Right lobe of liver (tissue), 4 donors: Measurements from ENCODE around the gene PARVG.

Experiments
- POLR2A ChIP-seq: fragments of 450-650 bp; IDR thresholded peaks from one replicate; pipeline ENCODE4 v1.6.1; 2017; ENCODE audit warnings: antibody characterized with exemption, mild to moderate bottlenecking
- TF ChIP-seq, protein P1 (sequence below), 4 donors: fragments of 200-600 bp in 3 of 4; fragments of 450-650 bp in 1 of 4; IDR thresholded peaks; one replicate each; pipeline versions ENCODE4 v1.5.1 to v1.8.0; 2016 to 2022; ENCODE audit warnings: antibody characterized with exemption in 4 of 4, mild to moderate bottlenecking in 2 of 4
- donor health status: DM: no; HTN: no; CAD: no.
- donor health status: DM: no; HTN: no; CAD: no.
- donor health status: DM: no; HTN: yes; CAD: no.

- TF ChIP-seq, protein P1, sequence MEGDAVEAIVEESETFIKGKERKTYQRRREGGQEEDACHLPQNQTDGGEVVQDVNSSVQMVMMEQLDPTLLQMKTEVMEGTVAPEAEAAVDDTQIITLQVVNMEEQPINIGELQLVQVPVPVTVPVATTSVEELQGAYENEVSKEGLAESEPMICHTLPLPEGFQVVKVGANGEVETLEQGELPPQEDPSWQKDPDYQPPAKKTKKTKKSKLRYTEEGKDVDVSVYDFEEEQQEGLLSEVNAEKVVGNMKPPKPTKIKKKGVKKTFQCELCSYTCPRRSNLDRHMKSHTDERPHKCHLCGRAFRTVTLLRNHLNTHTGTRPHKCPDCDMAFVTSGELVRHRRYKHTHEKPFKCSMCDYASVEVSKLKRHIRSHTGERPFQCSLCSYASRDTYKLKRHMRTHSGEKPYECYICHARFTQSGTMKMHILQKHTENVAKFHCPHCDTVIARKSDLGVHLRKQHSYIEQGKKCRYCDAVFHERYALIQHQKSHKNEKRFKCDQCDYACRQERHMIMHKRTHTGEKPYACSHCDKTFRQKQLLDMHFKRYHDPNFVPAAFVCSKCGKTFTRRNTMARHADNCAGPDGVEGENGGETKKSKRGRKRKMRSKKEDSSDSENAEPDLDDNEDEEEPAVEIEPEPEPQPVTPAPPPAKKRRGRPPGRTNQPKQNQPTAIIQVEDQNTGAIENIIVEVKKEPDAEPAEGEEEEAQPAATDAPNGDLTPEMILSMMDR (IDR thresholded peaks at IDR 0.05), result no peak
- no peak for TF ChIP-seq POLR2A
Measured at GRCh38 chr22:44191036-44191454, 10.3 kb downstream of the PARVG start.
